Measurements from ENCODE around the gene ZNF488.

Gene ZNF488

DNA sequence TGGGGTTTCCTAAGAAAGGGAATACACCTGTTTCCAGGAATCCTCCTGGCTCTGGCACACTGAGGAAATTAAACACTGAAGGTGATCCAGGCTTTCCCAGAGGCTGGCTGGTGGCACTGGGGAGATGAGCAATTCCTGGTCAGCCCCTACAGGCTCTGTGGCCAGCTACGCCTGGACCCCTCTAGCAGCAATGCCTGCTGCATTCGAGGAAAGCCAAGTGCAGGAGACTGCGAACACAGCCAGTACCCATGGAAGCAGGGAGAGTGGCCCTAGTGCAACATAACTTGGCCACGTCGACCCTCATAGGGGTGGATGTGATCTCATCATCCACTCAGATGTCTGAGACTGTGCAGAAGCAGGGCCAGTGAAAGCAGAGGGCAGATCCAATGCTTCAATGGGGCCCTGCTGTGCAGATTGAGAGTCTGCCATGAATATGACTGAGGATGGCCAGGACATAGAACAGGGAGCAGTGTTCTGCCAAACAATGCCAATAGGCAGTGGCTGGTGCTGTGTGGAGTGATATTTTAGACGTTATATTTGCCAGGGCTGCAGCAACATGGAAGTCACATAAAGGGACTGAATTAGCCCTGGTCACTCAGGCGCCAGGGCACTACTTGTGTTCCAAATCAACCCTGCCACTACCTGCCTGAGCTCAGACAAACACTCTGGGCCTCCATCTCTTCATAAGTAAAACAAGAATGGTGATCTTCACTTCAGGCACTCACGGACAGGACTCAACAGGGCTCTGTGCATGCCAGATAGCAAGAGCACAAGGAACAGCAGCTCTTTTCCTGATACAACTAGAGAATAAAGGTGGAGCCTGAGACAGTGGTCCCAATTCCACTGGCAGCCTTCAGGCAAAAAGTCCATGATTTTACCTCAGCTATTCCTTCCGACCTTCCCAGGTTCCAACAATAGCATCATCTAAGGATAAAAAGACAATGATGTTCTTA, 2.4 kb downstream of the ZNF488 start:
- DNase-seq = no peak

- DNase-seq = no peak
Measured at GRCh38 chr10:47381103-47381395, 3.0 kb downstream of the ZNF488 start.

GRCh38 chr10:47380341-47381102, 3.6 kb downstream of the ZNF488 start:
- DNase-seq = no peak

DNA sequence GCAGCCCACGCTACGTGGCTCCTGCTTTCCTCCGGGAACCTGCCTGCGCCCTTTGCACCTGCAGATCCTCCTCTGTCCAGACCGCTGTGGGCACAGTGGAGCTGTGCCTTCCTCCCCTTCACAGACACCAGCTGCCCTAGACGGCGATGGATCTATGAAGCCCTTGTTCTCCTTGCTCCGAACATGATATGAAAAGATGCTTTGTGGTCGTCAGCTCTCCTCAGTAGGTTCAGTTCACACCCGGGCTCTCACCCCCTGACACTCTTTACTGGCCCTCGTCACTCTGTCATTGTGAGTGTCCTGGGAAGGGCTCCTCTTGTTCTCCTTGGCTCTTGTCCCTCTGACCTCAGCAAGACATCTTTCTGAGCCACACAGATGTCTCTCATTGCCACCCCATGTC, 4.2 kb downstream of the ZNF488 start:
- no peak for DNase-seq

DNA sequence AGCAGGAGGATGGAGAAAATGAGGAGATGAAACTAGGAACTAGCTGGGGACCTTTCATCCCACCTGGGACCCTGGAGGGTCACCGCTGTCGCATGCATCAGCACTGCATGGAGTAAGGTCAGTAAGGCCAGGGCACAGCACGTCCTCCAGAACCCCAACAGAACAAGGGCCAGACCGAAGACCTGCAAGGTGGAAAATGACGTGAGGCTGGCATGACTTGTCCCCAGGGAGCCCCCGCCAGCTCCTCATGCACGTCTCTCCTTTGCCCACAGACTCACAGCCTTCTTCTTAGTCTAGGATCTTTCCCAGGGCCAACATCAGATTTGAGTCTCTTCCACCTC, 4.7 kb downstream of the ZNF488 start:
- DNase-seq = no peak

DNA sequence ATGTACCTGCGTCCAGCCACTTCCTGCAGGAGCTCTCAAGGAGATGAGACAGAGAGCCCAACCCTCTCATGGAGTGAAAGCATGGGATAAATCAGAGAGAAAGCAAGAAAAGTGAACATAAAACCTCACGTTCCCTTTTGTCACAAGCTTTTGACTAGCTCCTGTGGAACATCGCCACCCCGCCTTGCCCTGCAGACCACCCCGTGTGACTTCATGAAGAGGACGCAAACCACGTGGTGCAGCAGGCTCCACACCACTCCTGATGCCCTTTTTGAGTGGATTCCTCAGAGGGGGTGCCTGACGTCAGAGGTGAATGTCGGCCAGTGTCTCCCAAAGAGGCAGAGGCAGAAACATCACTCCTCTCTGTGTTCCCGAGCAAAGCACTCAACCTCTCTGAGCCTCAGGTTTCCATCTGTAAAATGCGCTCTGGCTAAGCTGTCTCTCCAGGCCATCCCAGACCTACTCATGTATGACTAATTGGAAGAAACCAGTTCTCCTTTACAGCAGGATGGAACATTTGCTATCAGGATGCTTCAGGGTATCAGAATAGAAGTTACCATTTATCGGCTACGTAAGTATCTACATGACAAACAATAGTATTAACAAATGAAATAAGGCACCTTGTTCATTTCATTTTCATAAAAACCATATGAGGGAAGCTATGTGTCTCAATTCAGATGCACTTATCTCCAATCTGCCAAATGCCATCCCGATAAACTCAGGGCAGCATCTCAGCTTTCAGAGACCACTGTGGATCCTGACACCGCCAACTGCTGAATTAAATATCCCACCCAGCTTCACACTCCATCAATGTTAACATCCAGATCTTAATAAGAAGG, 5.3 kb downstream of the ZNF488 start:
- DNase-seq = no peak

- DNase-seq = no peak
Measured at GRCh38 chr10:47378183-47378510, 5.9 kb downstream of the ZNF488 start.

DNA sequence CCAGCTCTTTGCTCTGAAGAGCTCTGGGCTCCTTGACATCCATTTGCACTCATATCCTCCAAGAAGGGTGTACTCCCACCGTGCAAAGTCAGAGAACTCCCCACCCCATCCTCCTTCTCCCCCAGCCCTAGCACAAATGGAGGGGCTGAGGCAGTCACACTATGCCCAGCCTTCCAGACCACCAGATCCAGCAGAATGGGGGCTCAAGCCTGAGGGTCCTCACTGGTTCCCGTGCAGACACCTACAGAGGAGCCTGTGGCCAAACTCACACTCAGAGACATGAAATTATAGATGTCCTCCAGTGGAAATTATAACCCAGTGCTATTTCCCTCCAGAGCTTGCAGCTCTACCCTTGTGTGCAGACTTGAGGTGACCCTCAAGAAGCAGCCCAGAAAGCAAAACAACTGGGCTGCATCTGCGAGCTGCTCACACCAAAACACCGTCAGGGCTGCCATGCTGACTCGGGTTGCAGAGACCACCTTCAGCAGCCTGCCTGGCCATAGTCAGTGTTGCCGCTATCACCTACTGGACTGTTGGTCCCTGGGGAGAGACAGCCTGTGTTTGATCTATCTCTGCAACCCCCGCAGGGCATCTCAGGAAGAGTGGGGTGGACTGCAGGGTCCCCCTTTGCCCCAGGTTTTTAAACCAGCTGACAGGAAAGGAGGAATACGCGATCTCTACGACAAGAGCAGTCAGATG, 7.4 kb downstream of the ZNF488 start:
- DNase-seq = no peak

DNA sequence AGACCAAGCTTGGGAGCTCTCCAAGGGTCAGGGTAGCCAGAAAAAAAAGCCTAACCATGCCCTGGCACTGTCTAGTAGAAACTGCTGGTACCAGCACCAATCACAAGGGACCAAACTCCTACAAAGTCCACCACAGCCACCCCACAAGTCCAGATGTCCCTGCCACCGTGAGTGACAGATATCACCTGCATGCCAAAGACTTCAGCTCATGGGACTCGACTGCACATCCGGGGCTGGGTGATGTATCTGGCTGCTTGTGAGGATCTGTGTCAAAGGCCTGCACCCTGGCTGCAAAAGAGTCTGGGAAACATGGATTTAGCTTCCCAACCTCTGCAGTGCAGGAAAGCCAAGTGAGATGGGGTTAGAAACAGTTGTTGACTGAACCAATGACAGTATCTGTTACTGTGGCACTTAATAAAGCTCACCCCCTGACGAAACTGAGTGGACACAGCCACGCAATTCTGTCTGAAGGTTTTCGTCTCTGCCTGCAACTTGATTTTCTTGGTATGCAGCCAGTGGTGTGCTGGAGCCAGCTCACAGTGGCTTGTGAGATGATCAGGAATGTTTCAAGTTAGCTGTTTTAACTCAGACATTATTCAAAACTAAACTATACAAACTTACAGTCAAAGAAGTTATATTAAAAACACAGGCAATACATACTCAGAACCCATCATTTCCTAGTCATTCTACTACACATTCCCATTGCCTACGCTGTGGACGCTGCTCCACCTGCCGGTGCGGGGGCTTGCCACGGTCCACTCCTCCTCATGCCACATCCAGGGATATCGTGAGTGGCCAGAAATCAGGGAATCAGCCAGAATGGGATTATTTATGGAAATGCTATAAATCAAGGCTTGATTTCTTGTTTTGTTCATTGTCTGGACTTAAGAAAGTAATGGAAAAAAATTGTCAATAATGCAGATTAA, 9.2 kb downstream of the ZNF488 start:
- no peak for DNase-seq

- DNase-seq = no peak
Measured at GRCh38 chr10:47372726-47373125, 11.4 kb downstream of the ZNF488 start.

- DNase-seq = no peak
Measured at GRCh38 chr10:47371629-47372485, 12.2 kb downstream of the ZNF488 start.

- no peak for DNase-seq
Measured at GRCh38 chr10:47370878-47371277, 13.2 kb downstream of the ZNF488 start.

GRCh38 chr10:47370015-47370767, 13.9 kb downstream of the ZNF488 start:
- DNase-seq = no peak

DNA sequence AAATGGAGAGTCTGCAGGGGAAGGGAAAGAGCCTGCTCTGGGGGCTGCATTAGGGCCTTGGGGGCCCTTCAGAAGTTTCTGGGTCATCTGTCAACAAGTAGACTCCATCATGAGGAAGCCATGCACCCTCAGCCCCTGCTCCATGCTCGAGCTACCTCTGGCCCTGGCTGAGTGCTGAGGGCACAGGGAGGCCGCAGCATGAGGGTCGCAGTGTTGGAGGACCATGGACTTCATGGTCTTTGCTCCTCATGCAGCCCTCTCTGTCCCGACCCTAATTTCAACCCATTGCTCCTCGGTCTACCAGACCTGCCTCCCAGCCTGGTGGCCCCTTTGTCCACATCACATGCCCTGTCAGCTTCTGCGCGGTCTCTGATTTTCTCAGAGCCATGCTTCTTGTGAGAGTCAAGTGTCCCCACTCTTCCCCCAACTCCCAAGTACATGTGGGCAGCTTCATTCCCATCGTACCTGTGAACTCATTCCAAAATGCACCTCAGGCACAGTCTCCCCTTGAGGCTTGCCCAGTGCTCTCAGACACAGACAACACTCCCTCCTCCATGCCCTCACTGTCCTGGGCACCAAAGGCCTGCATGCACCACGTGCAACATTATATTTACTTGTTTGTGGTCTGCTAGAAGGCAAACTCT, 14.7 kb downstream of the ZNF488 start:
- no peak for DNase-seq

- DNase-seq = no peak
Measured at GRCh38 chr10:47368431-47369180, 15.5 kb downstream of the ZNF488 start.

DNA sequence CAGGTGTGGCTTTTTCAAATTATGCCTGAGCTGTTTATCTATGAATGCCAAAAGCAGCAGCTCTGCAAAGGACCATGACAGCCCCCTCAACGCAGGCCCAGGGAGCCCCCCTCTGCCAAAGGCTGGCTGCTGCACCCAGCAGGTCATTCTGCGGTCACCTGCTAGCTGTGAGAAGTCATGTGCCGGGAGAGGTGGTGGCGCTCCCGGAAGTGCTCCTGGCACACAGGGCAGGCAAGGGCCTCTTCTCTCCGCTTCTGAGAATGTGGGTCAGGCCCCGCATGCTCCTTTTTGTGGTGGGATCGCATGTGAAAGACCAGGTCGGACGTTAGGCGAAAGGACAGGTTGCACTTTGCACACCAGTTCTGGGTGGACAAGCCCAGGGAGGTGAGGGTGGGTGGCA, 16.4 kb downstream of the ZNF488 start:
- DNase-seq = no peak

DNA sequence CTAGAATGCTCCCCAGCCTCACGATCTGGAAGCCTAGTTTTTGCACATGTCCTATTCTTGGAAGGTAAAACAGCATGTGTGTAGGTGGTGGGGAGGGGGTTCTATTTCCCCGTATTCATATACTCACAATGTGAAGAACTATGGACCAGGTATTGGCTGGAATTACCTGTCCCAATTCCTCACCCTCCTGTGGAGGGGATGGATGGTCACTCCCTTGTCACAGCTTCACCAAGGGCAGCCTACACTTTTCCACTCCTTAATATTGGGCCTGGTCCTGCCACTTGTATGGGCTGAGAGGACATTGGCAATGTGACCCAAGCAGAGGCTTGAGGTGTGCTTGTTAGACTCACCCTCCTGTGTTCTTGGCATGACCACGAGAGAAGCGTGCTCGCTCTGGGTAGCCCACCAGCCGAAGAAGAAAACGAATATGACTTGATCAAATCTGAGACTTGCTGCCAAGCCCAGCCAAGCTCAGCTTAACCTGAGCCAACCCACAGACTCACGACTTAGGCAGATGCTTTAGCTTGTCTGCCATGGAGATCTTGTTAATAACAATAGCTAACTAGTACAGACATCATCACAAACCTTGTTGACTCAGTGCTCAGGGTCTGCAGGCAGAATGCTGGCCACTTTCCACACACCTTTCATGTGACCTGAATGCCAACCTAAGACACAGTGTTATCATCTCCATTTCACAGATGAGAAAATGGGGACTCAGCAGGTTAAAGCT, 17.2 kb downstream of the ZNF488 start:
- DNase-seq = no peak

DNA sequence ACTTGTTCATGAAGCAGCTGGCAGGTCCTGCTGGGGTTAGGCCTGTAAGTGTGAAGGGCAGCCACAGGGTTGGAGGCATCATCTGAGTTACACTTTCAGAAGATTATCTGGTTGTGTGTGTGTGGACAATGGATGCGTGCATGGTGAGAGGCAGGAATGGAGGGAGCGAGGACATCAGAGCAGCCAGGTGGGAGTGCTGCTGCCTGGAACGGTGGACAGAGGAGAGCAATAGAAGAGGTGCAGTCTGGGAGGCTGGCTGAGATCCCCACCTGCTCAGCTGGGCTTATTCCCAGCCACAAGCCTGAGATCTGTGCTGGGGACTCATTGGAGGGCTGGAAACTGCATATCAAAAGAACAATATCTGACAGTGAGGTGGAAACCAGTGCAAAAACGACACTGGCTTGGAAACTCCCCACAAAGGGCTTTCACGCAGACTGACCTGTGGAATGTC, 17.9 kb downstream of the ZNF488 start:
- DNase-seq = no peak

All from CD4-positive, alpha-beta T cell treated with Interleukin-17A for 4 hours (primary cell).